Prostate gland (tissue), 2 donors: ENCODE measurements around the gene PEX7.

Experiments used
- CTCF ChIP-seq, 4 experiments: fragments of 200-600 bp in 2 of 4; fragments of 450-650 bp in 2 of 4; sonication (generic) in 2 of 4; IDR thresholded peaks; 1 replicate in 3 of 4; 2 replicates in 1 of 4; pipeline ENCODE4 v1.5.1; 2016 to 2019; ENCODE audit warnings: antibody characterized with exemption in 4 of 4, mild to moderate bottlenecking in 2 of 4, moderate library complexity in 2 of 4
- POLR2A ChIP-seq: fragments of 450-650 bp; IDR thresholded peaks from one replicate; pipeline ENCODE4 v1.6.1; 2016; ENCODE audit warnings: antibody characterized with exemption, mild to moderate bottlenecking
- POLR2AphosphoS5 ChIP-seq: sonication (generic); formaldehyde crosslinking; IDR thresholded peaks from one replicate; pipeline ENCODE4 v1.6.1; 2017; ENCODE audit warnings: antibody characterized with exemption

GRCh38 chr6:136920216-136920615 is 97.8 kb downstream of the PEX7 start:
- TF ChIP-seq CTCF (IDR thresholded peaks at IDR 0.05) (no peak), POLR2A (no peak), POLR2AphosphoS5 (no peak)
